ENCODE data around the gene PFAS. TPM values are rescaled to one million over a fixed set of nuclear protein-coding genes. Genes with fewer than 3 reads are reported as not detected.

The PFAS gene
- total RNA-seq, 4 donors from 2014 or later: 0.75 to 24.9 (median 8.9) TPM

DNA sequence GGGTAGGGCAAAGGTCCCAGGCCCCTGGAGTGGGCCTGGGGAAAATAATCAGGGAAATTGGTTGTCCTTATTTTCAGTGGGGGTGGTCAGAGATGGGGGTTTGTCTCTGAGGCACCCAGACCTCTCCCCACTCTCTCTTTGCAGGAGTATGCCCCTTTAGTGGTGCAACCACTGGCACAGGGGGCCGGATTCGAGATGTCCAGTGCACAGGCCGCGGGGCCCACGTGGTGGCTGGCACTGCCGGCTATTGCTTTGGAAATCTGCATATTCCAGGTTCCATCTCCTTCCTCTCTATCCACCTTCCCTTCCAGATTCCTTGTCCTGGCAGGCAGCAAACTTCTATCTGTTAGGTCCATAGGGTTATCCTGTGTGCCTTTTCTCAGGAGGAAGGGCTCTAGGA lies 7.6 kb downstream of the PFAS start:
- Histone ChIP-seq H3K36me3 (peaks cover 0 to 9% (median 0%) of the 10 kb centered on the region in 4 donors), H3K4me1 (no peaks in the 10 kb centered on the region), H3K27ac (no peak overlapping the region)

DNA sequence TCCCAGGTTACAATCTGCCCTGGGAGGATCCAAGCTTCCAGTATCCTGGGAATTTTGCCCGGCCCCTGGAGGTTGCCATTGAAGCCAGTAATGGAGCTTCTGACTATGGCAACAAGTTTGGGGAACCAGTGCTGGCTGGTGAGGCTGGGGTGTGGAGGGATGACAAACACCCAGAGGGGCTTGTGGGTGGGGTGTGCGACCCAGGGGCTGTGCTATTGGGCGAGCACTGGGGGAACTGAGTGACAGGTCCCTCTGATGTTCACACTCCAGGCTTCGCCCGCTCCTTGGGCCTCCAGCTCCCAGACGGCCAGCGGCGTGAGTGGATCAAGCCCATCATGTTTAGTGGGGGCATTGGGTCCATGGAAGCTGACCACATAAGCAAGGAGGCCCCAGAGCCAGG lies 8.7 kb downstream of the PFAS start:
- no peak for DNase-seq
- in situ Hi-C loops (cut with MboI; ENCODE audit: low pct_ligation_motif_present in 1 of 4, low pct_unique_long_range_greater_than_20kb in 1 of 4, low sequenced_read_pairs in 3 of 4): no loop called here
- no peaks in the 10 kb centered on the region for H3K27me3 ChIP-seq
- peaks cover 0 to 9% (median 0%) of the 10 kb centered on the region in 4 donors for H3K36me3 ChIP-seq
- H3K4me3 ChIP-seq: no peak overlapping the region
- TF ChIP-seq EP300 (IDR thresholded peaks at IDR 0.05; ENCODE audit: low read depth) (no peak), POLR2A (IDR thresholded peaks at IDR 0.05) (no peak), POLR2AphosphoS5 (IDR thresholded peaks at IDR 0.05) (no peak)
- TF ChIP-seq, protein P1, sequence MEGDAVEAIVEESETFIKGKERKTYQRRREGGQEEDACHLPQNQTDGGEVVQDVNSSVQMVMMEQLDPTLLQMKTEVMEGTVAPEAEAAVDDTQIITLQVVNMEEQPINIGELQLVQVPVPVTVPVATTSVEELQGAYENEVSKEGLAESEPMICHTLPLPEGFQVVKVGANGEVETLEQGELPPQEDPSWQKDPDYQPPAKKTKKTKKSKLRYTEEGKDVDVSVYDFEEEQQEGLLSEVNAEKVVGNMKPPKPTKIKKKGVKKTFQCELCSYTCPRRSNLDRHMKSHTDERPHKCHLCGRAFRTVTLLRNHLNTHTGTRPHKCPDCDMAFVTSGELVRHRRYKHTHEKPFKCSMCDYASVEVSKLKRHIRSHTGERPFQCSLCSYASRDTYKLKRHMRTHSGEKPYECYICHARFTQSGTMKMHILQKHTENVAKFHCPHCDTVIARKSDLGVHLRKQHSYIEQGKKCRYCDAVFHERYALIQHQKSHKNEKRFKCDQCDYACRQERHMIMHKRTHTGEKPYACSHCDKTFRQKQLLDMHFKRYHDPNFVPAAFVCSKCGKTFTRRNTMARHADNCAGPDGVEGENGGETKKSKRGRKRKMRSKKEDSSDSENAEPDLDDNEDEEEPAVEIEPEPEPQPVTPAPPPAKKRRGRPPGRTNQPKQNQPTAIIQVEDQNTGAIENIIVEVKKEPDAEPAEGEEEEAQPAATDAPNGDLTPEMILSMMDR (IDR thresholded peaks at IDR 0.05): no peak
- H3K27ac ChIP-seq: no peak overlapping the region
- no peaks in the 10 kb centered on the region for H3K9me3 ChIP-seq
- intact Hi-C loops (cut with DNase I; ENCODE audit: low total_unique reads): loop anchor here (2.0 kb wide), 1 partner anchor 23 kb away; no protein-coding TSS in a partner anchor
- no peaks in the 10 kb centered on the region for H3K4me1 ChIP-seq
- 97% methylated on average over 5 of the region's 8 CpGs; no CpG with 5 or more reads in 1 of the 2 donors for WGBS, 2 donors (ENCODE audit: low coverage in 1 of 2)

More for the DNA sequence above, 7.6 kb downstream of the PFAS start:
- intact Hi-C loops (cut with DNase I; ENCODE audit: low total_unique reads): no loop called here
- Histone ChIP-seq H3K27me3 (no peaks in the 10 kb centered on the region), H3K4me3 (no peak overlapping the region), H3K9me3 (no peaks in the 10 kb centered on the region)
- no peak for TF ChIP-seq EP300 (IDR thresholded peaks at IDR 0.05; ENCODE audit: low read depth)
- TF ChIP-seq POLR2A (IDR thresholded peaks at IDR 0.05): no peak
- TF ChIP-seq, protein P1 (IDR thresholded peaks at IDR 0.05): no peak
- TF ChIP-seq POLR2AphosphoS5 (IDR thresholded peaks at IDR 0.05): no peak
- WGBS, 2 donors (ENCODE audit: low coverage in 1 of 2): 97% methylated on average over 6 of the region's 6 CpGs; no CpG with 5 or more reads in 1 of the 2 donors
- in situ Hi-C loops (cut with MboI; ENCODE audit: low pct_ligation_motif_present in 1 of 4, low pct_unique_long_range_greater_than_20kb in 1 of 4, low sequenced_read_pairs in 3 of 4): no loop called here
- no peak for DNase-seq

DNA sequence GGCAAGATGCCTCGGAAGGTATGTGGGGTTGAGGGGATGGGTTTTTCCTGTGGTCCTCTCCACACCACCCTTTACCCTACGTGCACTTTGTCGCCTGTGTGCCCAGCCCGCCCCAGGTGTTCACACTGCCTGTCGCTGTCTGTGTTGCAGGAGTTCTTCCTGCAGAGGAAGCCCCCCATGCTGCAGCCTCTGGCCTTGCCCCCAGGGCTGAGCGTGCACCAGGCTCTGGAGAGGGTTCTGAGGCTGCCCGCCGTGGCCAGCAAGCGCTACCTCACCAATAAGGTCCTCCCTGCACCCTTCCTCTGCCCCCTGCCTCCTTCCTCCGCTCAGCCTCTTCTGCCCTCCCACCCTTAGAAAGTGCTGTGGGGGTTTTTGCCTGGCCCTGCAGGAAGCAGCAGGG lies 15.2 kb downstream of the PFAS start:
- TF ChIP-seq POLR2AphosphoS5 (IDR thresholded peaks at IDR 0.05): no peak
- no peak for TF ChIP-seq POLR2A (IDR thresholded peaks at IDR 0.05)
- TF ChIP-seq, protein P1 (IDR thresholded peaks at IDR 0.05): no peak
- no peak for TF ChIP-seq EP300 (IDR thresholded peaks at IDR 0.05; ENCODE audit: low read depth)
- H3K36me3 ChIP-seq: no peaks in the 10 kb centered on the region
- 100% methylated on average over 1 to 10 of the region's 10 CpGs for WGBS, 2 donors (ENCODE audit: low coverage in 1 of 2)
- intact Hi-C loops (cut with DNase I; ENCODE audit: low total_unique reads) (no loop called here), in situ Hi-C loops (cut with MboI; ENCODE audit: low pct_ligation_motif_present in 1 of 4, low pct_unique_long_range_greater_than_20kb in 1 of 4, low sequenced_read_pairs in 3 of 4) (no loop called here)
- DNase-seq: no peak
- H3K4me1 ChIP-seq: no peaks in the 10 kb centered on the region
- H3K27me3 ChIP-seq: no peaks in the 10 kb centered on the region
- no peak overlapping the region for H3K27ac ChIP-seq
- no peak overlapping the region for H3K4me3 ChIP-seq
- H3K9me3 ChIP-seq: no peaks in the 10 kb centered on the region

DNA sequence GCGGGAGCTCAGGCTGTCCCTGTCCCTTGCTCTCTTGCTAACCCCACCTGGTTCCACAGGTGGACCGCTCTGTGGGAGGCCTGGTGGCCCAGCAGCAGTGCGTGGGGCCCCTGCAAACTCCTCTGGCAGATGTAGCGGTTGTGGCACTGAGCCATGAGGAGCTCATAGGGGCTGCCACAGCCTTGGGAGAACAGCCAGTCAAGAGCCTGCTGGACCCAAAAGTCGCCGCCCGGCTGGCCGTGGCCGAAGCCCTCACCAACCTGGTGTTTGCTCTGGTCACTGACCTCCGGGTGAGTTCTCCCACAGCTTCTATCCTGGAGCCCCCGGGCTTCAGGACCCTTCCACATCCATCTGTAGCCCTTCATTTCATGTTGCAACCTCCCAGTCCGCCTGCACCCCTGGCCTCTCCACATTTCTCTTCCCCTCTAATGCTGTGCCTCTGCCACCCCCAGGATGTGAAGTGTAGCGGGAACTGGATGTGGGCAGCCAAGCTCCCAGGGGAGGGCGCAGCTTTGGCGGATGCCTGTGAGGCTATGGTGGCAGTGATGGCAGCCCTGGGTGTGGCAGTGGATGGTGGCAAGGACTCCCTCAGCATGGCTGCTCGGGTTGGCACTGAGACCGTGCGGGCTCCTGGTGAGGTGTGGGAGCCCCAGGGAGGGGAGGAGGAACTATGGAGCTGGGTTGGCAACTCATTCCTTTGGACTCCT lies 15.9 kb downstream of the PFAS start:
- intact Hi-C loops (cut with DNase I; ENCODE audit: low total_unique reads): no loop called here

More for the DNA sequence above, 15.9 kb downstream of the PFAS start:
- H3K27ac ChIP-seq: no peak overlapping the region
- no peaks in the 10 kb centered on the region for H3K27me3 ChIP-seq
- H3K4me1 ChIP-seq: no peaks in the 10 kb centered on the region
- H3K9me3 ChIP-seq: no peaks in the 10 kb centered on the region
- H3K36me3 ChIP-seq: no peaks in the 10 kb centered on the region
- 98% methylated on average over 12 of the region's 18 CpGs; no CpG with 5 or more reads in 1 of the 2 donors for WGBS, 2 donors (ENCODE audit: low coverage in 1 of 2)
- TF ChIP-seq POLR2A (IDR thresholded peaks at IDR 0.05) (no peak), EP300 (IDR thresholded peaks at IDR 0.05; ENCODE audit: low read depth) (no peak), POLR2AphosphoS5 (IDR thresholded peaks at IDR 0.05) (no peak)
- TF ChIP-seq, protein P1 (IDR thresholded peaks at IDR 0.05): no peak
- H3K4me3 ChIP-seq: no peak overlapping the region
- in situ Hi-C loops (cut with MboI; ENCODE audit: low pct_ligation_motif_present in 1 of 4, low pct_unique_long_range_greater_than_20kb in 1 of 4, low sequenced_read_pairs in 3 of 4): no loop called here
- DNase-seq: no peak

Measured in transverse colon (tissue), 4 donors.